ENCODE results near the gene RANBP3.

GRCh38 chr19:5996102-5996501 is 18.2 kb upstream of the RANBP3 start:
- TF ChIP-seq CTCF (IDR thresholded peaks at IDR 0.05) (no peak), EZH2 (IDR thresholded peaks at IDR 0.05) (no peak)

All from neural progenitor cell (in vitro differentiated cells).